HG03139 (cell line): ENCODE data around the gene TRMT2A.
"Not testable (repeated sequence)": the region's sequence is repeated elsewhere in the genome, so short reads cannot be mapped to it uniquely, and the experiment has no call there.

Source experiments
- ATAC-seq: cut with Tn5 transposase; IDR thresholded peaks from one replicate; pipeline ENCODE4 v1.9.1; 2021; ENCODE audit not compliant: unreplicated experiment

TRMT2A gene

GRCh38 chr22:20116951-20117632, at the start of gene TRMT2A:
Gene TRMT2A (minus strand): TSS chr22:20117226. CDS start chr22:20116906, 320 bp downstream.
- ATAC-seq, result peak; percentile 65

GRCh38 chr22:20166703-20167102, 49.7 kb upstream of the TRMT2A start:
- no peak for ATAC-seq

GRCh38 chr22:20165913-20166312, 48.9 kb upstream of the TRMT2A start:
- no peak for ATAC-seq

- ATAC-seq, result no peak
These were observed 48.4 kb upstream of the TRMT2A start for GRCh38 chr22:20165421-20165820.

- no peak for ATAC-seq
These were observed 47.8 kb upstream of the TRMT2A start for GRCh38 chr22:20164863-20165262.

GRCh38 chr22:20160041-20160440, 43.0 kb upstream of the TRMT2A start:
- ATAC-seq, result no peak

- not testable (repeated sequence) for ATAC-seq
These were observed 42.5 kb upstream of the TRMT2A start for GRCh38 chr22:20159531-20159930.

GRCh38 chr22:20159076-20159475, 42.0 kb upstream of the TRMT2A start:
- ATAC-seq, result no peak

GRCh38 chr22:20158391-20159036, 41.5 kb upstream of the TRMT2A start:
- no peak for ATAC-seq

- no peak for ATAC-seq
These were observed 40.6 kb upstream of the TRMT2A start for GRCh38 chr22:20157430-20158183.

- ATAC-seq, result no peak
These were observed 39.8 kb upstream of the TRMT2A start for GRCh38 chr22:20156611-20157429.

- ATAC-seq, result no peak
These were observed 39.0 kb upstream of the TRMT2A start for GRCh38 chr22:20156042-20156389.

- no peak for ATAC-seq
These were observed 38.5 kb upstream of the TRMT2A start for GRCh38 chr22:20155330-20156041.

GRCh38 chr22:20154602-20155187, 37.7 kb upstream of the TRMT2A start:
- no peak for ATAC-seq

GRCh38 chr22:20153945-20154344, 36.9 kb upstream of the TRMT2A start:
- ATAC-seq, result no peak

- ATAC-seq, result no peak
These were observed 35.5 kb upstream of the TRMT2A start for GRCh38 chr22:20152464-20152890.

- no peak for ATAC-seq
These were observed 34.2 kb upstream of the TRMT2A start for GRCh38 chr22:20151276-20151588.

- no peak for ATAC-seq
These were observed 33.6 kb upstream of the TRMT2A start, which contains the start of gene CCDC188 for GRCh38 chr22:20150381-20151275. Gene CCDC188 (minus strand): TSS chr22:20151055. CDS start chr22:20150986, 69 bp downstream.
